ENCODE measurements around the gene ZNF512B. TPM values are rescaled to one million over a fixed set of nuclear protein-coding genes. Genes with fewer than 3 reads are reported as not detected.

The ZNF512B gene
- total RNA-seq, 3 donors from 2014 or later (not counting 1 experiment from before 2014, with no cell fraction given) = 11.5 to 16.8 (median 13.8) TPM

GRCh38 chr20:63968928-63969760 lies 586 bp downstream of the ZNF512B start:
- Mint-ChIP-seq H3K4me1 (peaks cover 17 to 19% of the 10 kb centered on the region in 2 donors), H3K9me3 (no peaks in the 10 kb centered on the region), H3K27ac (peak overlapping the region; percentile 66 to 81), H3K4me3 (peak overlapping the region; percentile 91), H3K27me3 (ENCODE audit: low read depth in 2 of 2) (no peaks in the 10 kb centered on the region), H3K36me3 (no peaks in the 10 kb centered on the region)
- H3K36me3 ChIP-seq (ENCODE audit: control insufficient read depth, insufficient read depth, low read length) = peaks cover 3% of the 10 kb centered on the region
- ATAC-seq = peak; percentile 35 to 54 (median 37)
- peak; percentile 27 to 65 for DNase-seq
- H3K4me3 ChIP-seq (ENCODE audit: low read length) = peak overlapping the region; percentile 41
- intact Hi-C loops (cut with micrococcal nuclease) = no loop called here
- no peak overlapping the region for H3K27ac ChIP-seq (ENCODE audit: low read length)
- no peaks in the 10 kb centered on the region for H3K27me3 ChIP-seq (ENCODE audit: control insufficient read depth, insufficient read depth, low read length)
- TF ChIP-seq CTCF (IDR thresholded peaks at IDR 0.05) = no peak
- 2% methylated on average over 70 of the region's 70 CpGs for WGBS (ENCODE audit: insufficient coverage)
- H3K9me3 ChIP-seq (ENCODE audit: control insufficient read depth, insufficient read depth, low read length) = no peaks in the 10 kb centered on the region
- peaks cover 21% of the 10 kb centered on the region for H3K4me1 ChIP-seq (ENCODE audit: control insufficient read depth, insufficient read depth, low read length)

GRCh38 chr20:63968136-63968927 lies 1.4 kb downstream of the ZNF512B start:
- Mint-ChIP-seq H3K9me3 (no peaks in the 10 kb centered on the region), H3K4me3 (peak overlapping the region; percentile 91), H3K36me3 (no peaks in the 10 kb centered on the region), H3K27me3 (ENCODE audit: low read depth in 2 of 2) (no peaks in the 10 kb centered on the region), H3K4me1 (peaks cover 8 to 11% of the 10 kb centered on the region in 2 donors), H3K27ac (peak overlapping the region; percentile 66 to 81)
- Histone ChIP-seq H3K27ac (ENCODE audit: low read length) (no peak overlapping the region), H3K4me3 (ENCODE audit: low read length) (peak overlapping the region; percentile 41), H3K36me3 (ENCODE audit: control insufficient read depth, insufficient read depth, low read length) (peaks cover 2% of the 10 kb centered on the region), H3K27me3 (ENCODE audit: control insufficient read depth, insufficient read depth, low read length) (no peaks in the 10 kb centered on the region), H3K4me1 (ENCODE audit: control insufficient read depth, insufficient read depth, low read length) (peaks cover 16% of the 10 kb centered on the region), H3K9me3 (ENCODE audit: control insufficient read depth, insufficient read depth, low read length) (no peaks in the 10 kb centered on the region)
- intact Hi-C loops (cut with micrococcal nuclease) = no loop called here
- 85% methylated on average over 14 of the region's 14 CpGs for WGBS (ENCODE audit: insufficient coverage)
- no peak for TF ChIP-seq CTCF (IDR thresholded peaks at IDR 0.05)
- no peak for ATAC-seq
- DNase-seq = no peak

GRCh38 chr20:63967330-63968135 lies 2.2 kb downstream of the ZNF512B start:
- H3K9me3 ChIP-seq (ENCODE audit: control insufficient read depth, insufficient read depth, low read length) = no peaks in the 10 kb centered on the region
- peaks cover 16% of the 10 kb centered on the region for H3K4me1 ChIP-seq (ENCODE audit: control insufficient read depth, insufficient read depth, low read length)
- peaks cover 8% of the 10 kb centered on the region in 2 donors for H3K4me1 Mint-ChIP-seq
- H3K36me3 Mint-ChIP-seq = no peaks in the 10 kb centered on the region
- H3K4me3 Mint-ChIP-seq = peak overlapping the region; percentile 25
- H3K27ac Mint-ChIP-seq = peak overlapping the region in 1 of 2 donors; percentile 81
- H3K4me3 ChIP-seq (ENCODE audit: low read length) = no peak overlapping the region
- no peak for DNase-seq
- no peaks in the 10 kb centered on the region for H3K27me3 Mint-ChIP-seq (ENCODE audit: low read depth in 2 of 2)
- no peak overlapping the region for H3K27ac ChIP-seq (ENCODE audit: low read length)
- no peaks in the 10 kb centered on the region for H3K9me3 Mint-ChIP-seq
- intact Hi-C loops (cut with micrococcal nuclease) = no loop called here
- no peak for TF ChIP-seq CTCF (IDR thresholded peaks at IDR 0.05)
- no peak for ATAC-seq
- H3K36me3 ChIP-seq (ENCODE audit: control insufficient read depth, insufficient read depth, low read length) = peaks cover 2% of the 10 kb centered on the region
- 94% methylated on average over 28 of the region's 28 CpGs for WGBS (ENCODE audit: insufficient coverage)
- H3K27me3 ChIP-seq (ENCODE audit: control insufficient read depth, insufficient read depth, low read length) = no peaks in the 10 kb centered on the region

All from natural killer cell (primary cell).